ENCODE measurements around the gene MTMR1.

- TF ChIP-seq CTCF (IDR thresholded peaks at IDR 0.05; ENCODE audit: low read depth, low read length, poor library complexity, severe bottlenecking), result no peak
- no peak for TF ChIP-seq EZH2phosphoT487 (IDR thresholded peaks at IDR 0.05; ENCODE audit: borderline replicate concordance, low read length)
These were observed 9.9 kb downstream of the MTMR1 start for GRCh38 chrX:150702966-150703694.
